Measurements from ENCODE around the gene EIF3K.

- TF ChIP-seq, protein P1, sequence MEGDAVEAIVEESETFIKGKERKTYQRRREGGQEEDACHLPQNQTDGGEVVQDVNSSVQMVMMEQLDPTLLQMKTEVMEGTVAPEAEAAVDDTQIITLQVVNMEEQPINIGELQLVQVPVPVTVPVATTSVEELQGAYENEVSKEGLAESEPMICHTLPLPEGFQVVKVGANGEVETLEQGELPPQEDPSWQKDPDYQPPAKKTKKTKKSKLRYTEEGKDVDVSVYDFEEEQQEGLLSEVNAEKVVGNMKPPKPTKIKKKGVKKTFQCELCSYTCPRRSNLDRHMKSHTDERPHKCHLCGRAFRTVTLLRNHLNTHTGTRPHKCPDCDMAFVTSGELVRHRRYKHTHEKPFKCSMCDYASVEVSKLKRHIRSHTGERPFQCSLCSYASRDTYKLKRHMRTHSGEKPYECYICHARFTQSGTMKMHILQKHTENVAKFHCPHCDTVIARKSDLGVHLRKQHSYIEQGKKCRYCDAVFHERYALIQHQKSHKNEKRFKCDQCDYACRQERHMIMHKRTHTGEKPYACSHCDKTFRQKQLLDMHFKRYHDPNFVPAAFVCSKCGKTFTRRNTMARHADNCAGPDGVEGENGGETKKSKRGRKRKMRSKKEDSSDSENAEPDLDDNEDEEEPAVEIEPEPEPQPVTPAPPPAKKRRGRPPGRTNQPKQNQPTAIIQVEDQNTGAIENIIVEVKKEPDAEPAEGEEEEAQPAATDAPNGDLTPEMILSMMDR (IDR thresholded peaks at IDR 0.05) = no peak
- TF ChIP-seq POLR2AphosphoS5 (IDR thresholded peaks at IDR 0.05; ENCODE audit: low read depth, low read length) (no peak), TCF7L2 (IDR thresholded peaks at IDR 0.05; ENCODE audit: low read depth, low read length) (no peak)
- TF ChIP-seq, protein P2, sequence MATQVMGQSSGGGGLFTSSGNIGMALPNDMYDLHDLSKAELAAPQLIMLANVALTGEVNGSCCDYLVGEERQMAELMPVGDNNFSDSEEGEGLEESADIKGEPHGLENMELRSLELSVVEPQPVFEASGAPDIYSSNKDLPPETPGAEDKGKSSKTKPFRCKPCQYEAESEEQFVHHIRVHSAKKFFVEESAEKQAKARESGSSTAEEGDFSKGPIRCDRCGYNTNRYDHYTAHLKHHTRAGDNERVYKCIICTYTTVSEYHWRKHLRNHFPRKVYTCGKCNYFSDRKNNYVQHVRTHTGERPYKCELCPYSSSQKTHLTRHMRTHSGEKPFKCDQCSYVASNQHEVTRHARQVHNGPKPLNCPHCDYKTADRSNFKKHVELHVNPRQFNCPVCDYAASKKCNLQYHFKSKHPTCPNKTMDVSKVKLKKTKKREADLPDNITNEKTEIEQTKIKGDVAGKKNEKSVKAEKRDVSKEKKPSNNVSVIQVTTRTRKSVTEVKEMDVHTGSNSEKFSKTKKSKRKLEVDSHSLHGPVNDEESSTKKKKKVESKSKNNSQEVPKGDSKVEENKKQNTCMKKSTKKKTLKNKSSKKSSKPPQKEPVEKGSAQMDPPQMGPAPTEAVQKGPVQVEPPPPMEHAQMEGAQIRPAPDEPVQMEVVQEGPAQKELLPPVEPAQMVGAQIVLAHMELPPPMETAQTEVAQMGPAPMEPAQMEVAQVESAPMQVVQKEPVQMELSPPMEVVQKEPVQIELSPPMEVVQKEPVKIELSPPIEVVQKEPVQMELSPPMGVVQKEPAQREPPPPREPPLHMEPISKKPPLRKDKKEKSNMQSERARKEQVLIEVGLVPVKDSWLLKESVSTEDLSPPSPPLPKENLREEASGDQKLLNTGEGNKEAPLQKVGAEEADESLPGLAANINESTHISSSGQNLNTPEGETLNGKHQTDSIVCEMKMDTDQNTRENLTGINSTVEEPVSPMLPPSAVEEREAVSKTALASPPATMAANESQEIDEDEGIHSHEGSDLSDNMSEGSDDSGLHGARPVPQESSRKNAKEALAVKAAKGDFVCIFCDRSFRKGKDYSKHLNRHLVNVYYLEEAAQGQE (IDR thresholded peaks at IDR 0.05; ENCODE audit: insufficient read depth in 1 of 2, low read depth in 2 of 2, low read length in 1 of 2) = no peak
Measured at GRCh38 chr19:38648769-38649304, 29.8 kb downstream of the EIF3K start.
